Activated T-cell treated with anti-CD3 and anti-CD28 coated beads for 4 hours (primary cell): Measurements from ENCODE around the gene CYP26B1.
A peak's percentile ranks its signal among the peaks of the same experiment; 100 is the strongest.

ENCODE experiments used
- DNase-seq: peaks from one replicate; pipeline ENCODE4 v3.0.0-alpha.2; 2020

Gene CYP26B1

DNA sequence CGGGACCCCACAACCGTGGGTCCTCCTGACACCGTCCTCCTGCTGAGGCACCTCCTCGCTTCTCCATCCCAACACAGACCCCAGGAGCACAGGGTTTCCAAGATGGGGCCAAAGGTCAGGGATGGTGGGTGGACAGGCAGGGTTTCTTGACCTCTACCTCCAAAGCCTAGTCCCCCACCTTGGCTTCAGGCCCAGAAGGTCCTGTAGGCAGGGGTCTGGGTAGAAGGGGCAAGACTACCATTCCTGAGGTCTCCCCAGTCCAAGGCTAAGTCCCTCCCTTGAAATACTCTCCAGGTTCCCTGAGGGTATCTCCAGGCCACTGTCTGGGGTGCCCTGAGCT, 7.1 kb downstream of the CYP26B1 start:
- no peak for DNase-seq

GRCh38 chr2:72139874-72140620, 7.6 kb downstream of the CYP26B1 start:
- DNase-seq: no peak

DNA sequence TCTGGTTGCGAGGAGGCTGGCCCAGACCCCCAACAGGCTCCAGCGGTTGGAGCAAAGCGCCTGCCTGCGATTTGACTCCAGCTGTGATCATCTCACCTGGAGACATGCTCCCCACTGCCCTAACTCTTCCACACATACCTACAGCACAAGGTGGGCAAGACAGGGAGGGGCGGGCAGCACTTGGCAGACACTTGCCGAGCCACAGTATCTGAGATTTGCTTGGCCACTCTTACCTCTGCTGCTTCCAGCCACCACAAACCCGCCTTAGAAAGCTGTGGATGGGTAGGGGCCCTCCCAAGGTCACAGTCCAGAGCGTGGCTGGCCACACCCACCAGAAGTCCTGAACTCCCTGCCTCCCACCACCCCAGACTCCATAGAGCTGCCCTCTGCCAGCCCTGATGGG, 8.2 kb downstream of the CYP26B1 start:
- DNase-seq: no peak

DNA sequence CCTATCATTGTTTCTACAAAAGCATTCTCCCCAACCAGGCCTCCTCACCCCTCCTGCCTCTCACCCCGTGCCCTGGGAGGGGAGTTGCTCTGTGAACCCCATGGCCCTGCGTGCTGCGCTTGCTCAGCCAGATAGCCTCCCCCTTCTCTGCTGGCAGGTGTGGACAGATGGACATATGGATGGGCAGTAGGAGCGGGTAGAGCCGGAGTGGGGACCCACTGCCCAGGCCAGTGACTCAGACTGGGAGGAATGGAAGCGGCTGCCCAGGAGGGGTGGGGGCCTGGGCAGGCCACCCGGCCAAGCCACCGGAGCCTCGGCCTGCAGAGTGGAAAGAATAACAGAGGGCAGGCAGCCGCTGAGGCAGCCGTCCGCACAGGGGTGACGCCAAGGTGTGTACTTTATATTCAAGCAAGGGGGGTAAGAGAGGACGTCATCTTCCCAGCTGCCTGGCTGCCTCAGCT, 8.7 kb downstream of the CYP26B1 start:
- DNase-seq: no peak

GRCh38 chr2:72138011-72138881, 9.4 kb downstream of the CYP26B1 start:
- DNase-seq: no peak

GRCh38 chr2:72137498-72138010, 10.1 kb downstream of the CYP26B1 start:
- DNase-seq: peak; percentile 59

- DNase-seq: no peak
Measured at GRCh38 chr2:72136933-72137497, 10.6 kb downstream of the CYP26B1 start.

GRCh38 chr2:72136331-72136730, 11.3 kb downstream of the CYP26B1 start:
- DNase-seq: no peak

DNA sequence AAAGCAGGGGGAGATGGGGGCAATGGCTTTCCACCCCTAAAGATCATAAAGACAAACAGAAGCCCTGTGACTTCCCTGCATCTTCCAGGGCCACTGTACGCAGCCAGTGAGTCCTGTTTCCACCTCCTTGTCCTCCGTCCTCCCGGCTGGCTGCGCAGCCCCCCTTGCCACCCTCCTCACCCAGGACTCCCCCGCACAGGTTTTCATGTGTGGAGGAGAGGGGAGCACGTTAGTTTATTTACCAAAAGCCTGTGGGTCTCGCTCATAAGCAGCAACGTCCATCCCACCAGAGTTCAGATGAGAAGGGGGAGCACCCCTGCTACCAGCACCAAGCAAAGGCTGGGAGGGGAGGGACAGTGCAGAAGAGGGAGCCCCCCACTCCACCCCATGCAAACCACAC, 11.7 kb downstream of the CYP26B1 start:
- DNase-seq: no peak

GRCh38 chr2:72134997-72135800, 12.5 kb downstream of the CYP26B1 start:
- DNase-seq: no peak

DNA sequence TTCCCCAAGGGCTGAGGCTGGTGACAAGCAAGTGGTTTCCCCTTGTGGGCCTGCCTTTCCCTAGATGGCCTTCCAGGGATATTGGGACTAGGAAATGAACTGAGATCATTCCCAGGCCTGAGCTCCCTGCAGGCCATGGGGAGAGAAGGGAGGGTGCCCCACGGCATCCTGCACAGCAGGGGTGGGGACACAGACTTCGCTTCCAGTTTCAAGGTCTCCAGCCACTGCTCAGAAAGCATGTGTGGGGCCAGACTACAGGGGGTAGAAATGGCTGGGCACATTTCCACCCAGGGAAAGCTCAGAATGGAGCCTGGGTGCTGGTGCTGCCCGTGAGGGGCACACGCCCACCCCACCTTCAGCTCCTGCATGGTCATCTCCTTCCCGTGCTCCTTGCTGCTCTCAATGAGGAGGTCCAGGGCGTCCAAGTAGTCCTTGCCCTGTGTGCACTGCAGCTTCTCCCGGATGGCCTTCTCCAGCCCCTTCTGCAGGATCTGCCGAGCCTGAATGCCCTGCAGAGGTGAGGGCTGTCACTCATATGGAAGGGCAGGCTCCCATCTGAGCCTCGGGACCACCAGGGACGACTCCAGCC, 13.2 kb downstream of the CYP26B1 start:
- DNase-seq: no peak

GRCh38 chr2:72133721-72134407, 13.8 kb downstream of the CYP26B1 start:
- no peak for DNase-seq

GRCh38 chr2:72132981-72133720, 14.5 kb downstream of the CYP26B1 start:
- DNase-seq: no peak

DNA sequence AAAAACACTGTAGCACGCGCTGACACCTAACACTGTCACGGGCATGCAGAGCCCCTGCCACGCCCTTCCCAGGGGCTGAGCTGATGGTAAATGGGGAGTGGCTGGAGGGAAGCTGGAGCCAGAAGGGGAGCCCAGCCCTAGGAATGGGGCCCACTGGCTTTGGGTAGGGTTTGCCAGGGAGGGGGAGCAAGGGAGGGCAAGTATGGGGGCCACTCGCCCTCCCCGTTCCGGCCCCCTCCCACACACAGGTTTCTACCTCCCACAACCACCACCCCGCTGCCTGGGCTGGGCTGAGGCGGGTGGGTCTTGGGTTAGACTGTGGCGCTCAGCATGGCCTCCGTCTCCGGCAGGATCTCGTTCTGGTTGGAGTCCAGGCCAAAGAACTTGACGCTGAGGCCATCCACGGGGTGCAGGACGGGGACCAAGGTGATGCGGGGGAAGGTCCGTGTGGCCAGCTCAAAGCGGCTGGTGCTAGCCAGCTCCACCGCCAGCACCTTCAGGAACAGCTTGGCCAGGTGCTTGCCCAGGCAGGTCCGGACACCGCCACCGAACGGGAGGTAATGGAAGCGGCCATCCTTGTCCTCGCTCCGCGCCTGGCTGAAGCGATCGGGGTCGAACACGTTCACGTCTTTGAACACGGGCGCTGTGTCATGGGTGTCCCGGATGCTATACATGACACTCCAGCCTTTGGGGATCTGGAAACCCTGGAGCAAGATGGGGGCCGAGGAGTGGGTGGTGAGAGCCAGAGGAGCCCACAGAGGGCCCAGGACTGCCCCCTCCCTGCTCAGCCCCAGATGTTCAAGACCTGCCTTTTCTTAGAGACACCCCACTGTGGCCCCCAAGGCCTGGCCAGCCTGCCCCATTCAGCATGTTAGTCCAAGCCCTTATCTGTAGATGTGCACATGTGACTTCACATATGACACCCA, 15.5 kb downstream of the CYP26B1 start:
- no peak for DNase-seq

- DNase-seq: no peak
Measured at GRCh38 chr2:72131371-72131891, 16.2 kb downstream of the CYP26B1 start.

GRCh38 chr2:72130659-72131360, 16.9 kb downstream of the CYP26B1 start:
- DNase-seq: no peak

- no peak for DNase-seq
Measured at GRCh38 chr2:72129681-72130340, 17.9 kb downstream of the CYP26B1 start.

DNA sequence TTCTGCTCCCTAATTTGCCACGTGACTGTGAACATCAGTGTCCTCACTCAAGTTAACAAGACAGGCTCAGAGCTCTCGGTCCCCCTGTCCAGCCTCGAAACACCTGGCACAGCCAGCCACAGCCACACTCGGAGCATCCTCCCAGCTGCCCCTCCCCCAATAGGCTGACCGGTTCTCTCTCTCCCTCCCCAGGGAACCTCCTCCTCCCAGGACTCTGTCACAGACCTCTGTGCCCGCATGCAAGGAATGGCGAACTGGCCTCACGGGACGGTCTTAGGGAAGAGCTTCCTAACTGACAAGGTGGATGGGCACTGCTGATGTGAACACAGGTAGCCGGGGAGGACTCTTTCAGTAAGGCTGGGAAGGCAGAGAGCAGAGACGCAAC, 18.8 kb downstream of the CYP26B1 start:
- DNase-seq: no peak
